Lung (tissue), 12 donors: Measurements from ENCODE around the gene CTRB2. TPM values are rescaled to one million over a fixed set of nuclear protein-coding genes. Genes with fewer than 3 reads are reported as not detected.

ENCODE experiments used
- ATAC-seq: fragments of 200-7000 bp; cut with Tn5 transposase; one replicate; pipeline ENCODE4 v1.9.1; 2020; ENCODE audit warnings: moderate number of reproducible peaks; ENCODE audit not compliant: insufficient read depth, low FRiP score
- DNase-seq, 3 donors: peaks; one replicate each; pipeline ENCODE4 v3.0.0-alpha.2; 2013 to 2017
- H3K27ac ChIP-seq, 2 donors: one replicate each; pipeline ENCODE4 v1.5.1; 2013; ENCODE audit warnings: mild to moderate bottlenecking in 2 of 2, moderate library complexity in 2 of 2, control low read depth in 1 of 2, inconsistent platforms in 1 of 2, low read depth in 1 of 2, low read length in 1 of 2
- H3K27me3 ChIP-seq, 3 donors: one replicate each; pipeline ENCODE4 v1.5.1; 2013; ENCODE audit warnings: low read length in 2 of 3; ENCODE audit not compliant: control insufficient read depth in 3 of 3, insufficient read depth in 3 of 3
- H3K36me3 ChIP-seq, 4 donors: one replicate each; pipeline ENCODE4 v1.5.1; 2013; ENCODE audit warnings: low read length in 4 of 4, mild to moderate bottlenecking in 1 of 4, moderate library complexity in 1 of 4; ENCODE audit not compliant: control insufficient read depth in 4 of 4, insufficient read depth in 4 of 4
- H3K4me1 ChIP-seq, 5 donors: one replicate each; pipeline ENCODE4 v1.5.1; 2013; ENCODE audit warnings: low read length in 5 of 5, mild to moderate bottlenecking in 2 of 5, moderate library complexity in 1 of 5; ENCODE audit not compliant: control insufficient read depth in 5 of 5, insufficient read depth in 5 of 5
- H3K4me3 ChIP-seq: one replicate; pipeline ENCODE4 v1.5.1; 2013; ENCODE audit warnings: mild to moderate bottlenecking, control low read depth, moderate library complexity
- H3K9ac ChIP-seq, 2 donors: one replicate each; pipeline ENCODE4 v1.5.1; 2013; ENCODE audit warnings: low read length in 2 of 2, control low read depth in 1 of 2; ENCODE audit not compliant: insufficient read depth in 1 of 2
- H3K9me3 ChIP-seq, 4 donors: one replicate each; pipeline ENCODE4 v1.5.1; 2013; ENCODE audit warnings: low read length in 3 of 4, mild to moderate bottlenecking in 1 of 4, moderate library complexity in 1 of 4; ENCODE audit not compliant: control insufficient read depth in 4 of 4, insufficient read depth in 3 of 4
- WGBS, 2 donors: extraction: QIAGEN DNeasy Blood & Tissue Kit; methylation state at CpG; one replicate each; pipeline ENCODE4 v1.1.7; 2013; 5-methylcytosine and 5-hydroxymethylcytosine counted together
- polyA plus RNA-seq, 2 donors: library from polyadenylated mRNA; stranded (reverse); fragments of 200-250 nt; gene quantifications; one replicate each; pipeline ENCODE4 v1.2.1, GENCODE V29; 2013
- total RNA-seq, 2 donors: library from RNA; depleted of rRNA in 1 of 2; stranded (reverse); fragments of >200 nt in 1 of 2; gene quantifications; one replicate each; pipeline ENCODE4 v1.2.1, GENCODE V29; 2014 to 2021
- TF ChIP-seq, protein P1 (sequence below): IDR thresholded peaks from 2 replicates; pipeline ENCODE4 v1.5.1; 2012; ENCODE audit warnings: mild to moderate bottlenecking; ENCODE audit errors: control extremely low read depth, extremely low read depth
- donor health status: control.
- donor health status: control.
- donor health status: Bipolar disorder and iron deficiency.
- donor health status: healthy.
- donor health status: DM: yes; HTN: yes; CAD: no.

CTRB2 gene
- total and polyA plus RNA-seq, 4 donors = 0.65 to 14.6 (median 1.3) TPM; not detected in 1

- H3K27me3 ChIP-seq = peaks cover 0 to 4% (median 0%) of the 10 kb centered on the region in 3 donors
- H3K9me3 ChIP-seq = no peaks in the 10 kb centered on the region
- H3K36me3 ChIP-seq = no peaks in the 10 kb centered on the region
- H3K4me3 ChIP-seq = no peak overlapping the region
- ATAC-seq (no peak), DNase-seq (no peak)
- H3K9ac ChIP-seq = no peak overlapping the region
- TF ChIP-seq, protein P1, sequence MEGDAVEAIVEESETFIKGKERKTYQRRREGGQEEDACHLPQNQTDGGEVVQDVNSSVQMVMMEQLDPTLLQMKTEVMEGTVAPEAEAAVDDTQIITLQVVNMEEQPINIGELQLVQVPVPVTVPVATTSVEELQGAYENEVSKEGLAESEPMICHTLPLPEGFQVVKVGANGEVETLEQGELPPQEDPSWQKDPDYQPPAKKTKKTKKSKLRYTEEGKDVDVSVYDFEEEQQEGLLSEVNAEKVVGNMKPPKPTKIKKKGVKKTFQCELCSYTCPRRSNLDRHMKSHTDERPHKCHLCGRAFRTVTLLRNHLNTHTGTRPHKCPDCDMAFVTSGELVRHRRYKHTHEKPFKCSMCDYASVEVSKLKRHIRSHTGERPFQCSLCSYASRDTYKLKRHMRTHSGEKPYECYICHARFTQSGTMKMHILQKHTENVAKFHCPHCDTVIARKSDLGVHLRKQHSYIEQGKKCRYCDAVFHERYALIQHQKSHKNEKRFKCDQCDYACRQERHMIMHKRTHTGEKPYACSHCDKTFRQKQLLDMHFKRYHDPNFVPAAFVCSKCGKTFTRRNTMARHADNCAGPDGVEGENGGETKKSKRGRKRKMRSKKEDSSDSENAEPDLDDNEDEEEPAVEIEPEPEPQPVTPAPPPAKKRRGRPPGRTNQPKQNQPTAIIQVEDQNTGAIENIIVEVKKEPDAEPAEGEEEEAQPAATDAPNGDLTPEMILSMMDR = no peak
- H3K4me1 ChIP-seq = peaks cover 0 to 5% (median 0%) of the 10 kb centered on the region in 5 donors
- no peak overlapping the region for H3K27ac ChIP-seq
- 68 to 79% methylated on average over 9 of the region's 9 CpGs for WGBS, 2 donors
These were observed 10.1 kb downstream of the CTRB2 start for GRCh38 chr16:75196836-75197235.

DNA sequence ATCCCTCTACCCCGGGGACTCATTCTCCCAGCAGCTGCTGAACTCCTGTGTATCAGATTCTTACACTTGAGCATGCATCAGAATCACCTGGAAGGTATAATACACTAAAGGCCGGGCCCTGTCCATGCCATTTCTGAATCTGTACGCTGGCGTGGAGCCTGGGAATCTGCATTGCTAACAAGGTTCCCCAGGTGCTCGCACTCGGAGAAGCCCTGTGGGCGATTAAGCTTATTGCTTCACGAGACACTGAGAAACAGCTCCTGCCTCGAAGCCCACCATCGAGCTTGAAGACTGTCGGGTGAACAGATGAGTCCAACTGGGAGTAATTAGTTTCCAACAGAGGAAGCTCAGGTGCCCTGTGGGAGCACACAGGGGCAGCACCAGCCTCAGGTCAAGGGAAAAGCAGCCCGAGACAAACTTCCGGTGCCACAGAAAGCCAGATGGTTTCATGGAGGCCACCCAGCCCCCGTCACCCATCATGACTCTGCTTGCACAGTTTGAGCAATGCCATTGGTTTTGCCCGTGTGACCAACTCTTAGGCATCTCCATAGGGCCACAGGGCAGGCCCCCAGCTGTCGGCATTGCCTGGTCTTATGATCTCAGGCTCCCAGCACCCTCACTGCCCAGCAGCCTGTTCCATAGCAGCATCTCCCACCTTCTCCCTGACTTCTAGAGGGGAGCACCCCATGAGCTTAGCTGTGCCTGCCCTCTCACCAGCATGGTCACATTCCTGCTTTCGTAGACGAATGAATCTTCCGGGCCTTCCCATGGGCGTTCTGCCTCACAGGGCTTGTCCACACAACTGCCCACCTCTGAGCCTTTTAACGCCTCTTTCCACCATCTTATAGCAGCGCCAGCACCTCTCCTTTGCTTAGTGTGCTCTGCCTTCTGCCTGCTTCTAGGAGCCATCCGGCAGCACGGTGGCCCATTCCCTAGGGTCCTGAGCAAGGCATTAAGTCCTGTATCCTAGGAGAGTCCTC, 10.9 kb downstream of the CTRB2 start:
- WGBS, 2 donors = 83 to 89% methylated on average over 24 of the region's 24 CpGs
- Histone ChIP-seq H3K27ac (no peak overlapping the region), H3K9me3 (no peaks in the 10 kb centered on the region), H3K9ac (no peak overlapping the region), H3K27me3 (peaks cover 0 to 4% (median 0%) of the 10 kb centered on the region in 3 donors), H3K4me3 (no peak overlapping the region), H3K36me3 (no peaks in the 10 kb centered on the region), H3K4me1 (peaks cover 0 to 5% (median 0%) of the 10 kb centered on the region in 5 donors)
- DNase-seq (no peak), ATAC-seq (no peak)
- TF ChIP-seq, protein P1 = no peak

- H3K4me1 ChIP-seq = peaks cover 0 to 5% (median 0%) of the 10 kb centered on the region in 5 donors
- H3K4me3 ChIP-seq = no peak overlapping the region
- no peak for ATAC-seq
- H3K27ac ChIP-seq = no peak overlapping the region
- WGBS, 2 donors = 78 to 91% methylated on average over 10 of the region's 10 CpGs
- TF ChIP-seq, protein P1 = no peak
- H3K27me3 ChIP-seq = peaks cover 0 to 4% (median 0%) of the 10 kb centered on the region in 3 donors
- H3K9ac ChIP-seq = no peak overlapping the region
- DNase-seq = no peak
- H3K9me3 ChIP-seq = no peaks in the 10 kb centered on the region
- no peaks in the 10 kb centered on the region for H3K36me3 ChIP-seq
These were observed 13.1 kb downstream of the CTRB2 start for GRCh38 chr16:75193730-75194444.
